Activated CD4-positive, alpha-beta T cell treated with anti-CD3 and anti-CD28 coated beads, Interleukin-2, amount 10 ng/mL, durations not matched to agents 7 days and 5 days (primary cell): ENCODE results near the gene HTR3D. TPM values are rescaled to one million over a fixed set of nuclear protein-coding genes. Genes with fewer than 3 reads are reported as not detected.
"Not testable (repeated sequence)": the region's sequence is repeated elsewhere in the genome, so short reads cannot be mapped to it uniquely, and the experiment has no call there.

Source experiments
- CTCF ChIA-PET: fragments of 350-600 bp; sonication (Branson Sonifier 250); formaldehyde crosslinking; loops from one replicate; lab custom pipeline; 2021; ENCODE audit warnings: antibody characterized with exemption; lab: Charles Lee
- POLR2A ChIA-PET: fragments of 350-600 bp; sonication (Branson Sonifier 250); formaldehyde crosslinking; loops from one replicate; lab custom pipeline; 2021; ENCODE audit warnings: antibody characterized with exemption; lab: Charles Lee
- DNase-seq: peaks from one replicate; pipeline ENCODE4 v3.0.0-alpha.2; 2020
- H3K27ac Mint-ChIP-seq: one replicate; pipeline ENCODE4 v1.8.0; 2021; ENCODE audit warnings: mild to moderate bottlenecking, moderate library complexity, mixed read lengths
- H3K27me3 Mint-ChIP-seq: one replicate; pipeline ENCODE4 v1.8.0; 2021; ENCODE audit warnings: mixed read lengths
- H3K36me3 Mint-ChIP-seq: one replicate; pipeline ENCODE4 v1.8.0; 2021; ENCODE audit warnings: low read depth, mixed read lengths
- H3K4me1 Mint-ChIP-seq: one replicate; pipeline ENCODE4 v1.8.0; 2021; ENCODE audit warnings: mixed read lengths
- H3K4me3 Mint-ChIP-seq: one replicate; pipeline ENCODE4 v1.8.0; 2021; ENCODE audit warnings: mild to moderate bottlenecking, moderate library complexity, mixed read lengths
- H3K9me3 Mint-ChIP-seq: one replicate; pipeline ENCODE4 v1.8.0; 2021; ENCODE audit warnings: mixed read lengths
- total RNA-seq, 2 experiments: library from RNA; stranded (reverse); gene quantifications; one replicate each; pipeline ENCODE4 v1.2.3, GENCODE V29; 2021

Gene HTR3D
- total RNA-seq, 2 experiments from 2014 or later = not detected

- POLR2A ChIA-PET = no interaction called here
- CTCF ChIA-PET = no interaction called here
- H3K27me3 Mint-ChIP-seq = peaks cover 2% of the 10 kb centered on the region
- no peaks in the 10 kb centered on the region for H3K36me3 Mint-ChIP-seq
- no peaks in the 10 kb centered on the region for H3K9me3 Mint-ChIP-seq
- H3K27ac Mint-ChIP-seq = no peak within 1 kb of the TSS
- H3K4me3 Mint-ChIP-seq = no peak within 1 kb of the TSS
- DNase-seq = no peak
- no peaks in the 10 kb centered on the region for H3K4me1 Mint-ChIP-seq
Observed at GRCh38 chr3:184052767-184053166, 21.2 kb downstream of the HTR3D start, which contains the start of gene HTR3C. Gene HTR3C, plus strand, starts transcription at chr3:184053047. Its CDS starts 34 bp downstream, at chr3:184053081.

- DNase-seq = no peak
- H3K36me3 Mint-ChIP-seq = no peaks in the 10 kb centered on the region
- H3K4me1 Mint-ChIP-seq = no peaks in the 10 kb centered on the region
- H3K4me3 Mint-ChIP-seq = no peak overlapping the region
- H3K27ac Mint-ChIP-seq = no peak overlapping the region
- no peaks in the 10 kb centered on the region for H3K9me3 Mint-ChIP-seq
- ChIA-PET POLR2A (no interaction called here), CTCF (no interaction called here)
- H3K27me3 Mint-ChIP-seq = peaks cover 2% of the 10 kb centered on the region
Observed at GRCh38 chr3:184058029-184058428, 26.5 kb downstream of the HTR3D start.

- H3K27ac Mint-ChIP-seq = no peak overlapping the region
- ChIA-PET POLR2A (no interaction called here), CTCF (no interaction called here)
- no peaks in the 10 kb centered on the region for H3K9me3 Mint-ChIP-seq
- H3K4me1 Mint-ChIP-seq = no peaks in the 10 kb centered on the region
- DNase-seq = no peak
- H3K27me3 Mint-ChIP-seq = peaks cover 2% of the 10 kb centered on the region
- no peak overlapping the region for H3K4me3 Mint-ChIP-seq
- H3K36me3 Mint-ChIP-seq = no peaks in the 10 kb centered on the region
Observed at GRCh38 chr3:184059424-184059823, 27.9 kb downstream of the HTR3D start.

GRCh38 chr3:184062637-184063036 lies 31.1 kb downstream of the HTR3D start:
- H3K4me3 Mint-ChIP-seq = no peak overlapping the region
- H3K9me3 Mint-ChIP-seq = no peaks in the 10 kb centered on the region
- H3K27me3 Mint-ChIP-seq = peaks cover 2% of the 10 kb centered on the region
- ChIA-PET CTCF (no interaction called here), POLR2A (no interaction called here)
- DNase-seq = no peak
- no peak overlapping the region for H3K27ac Mint-ChIP-seq
- no peaks in the 10 kb centered on the region for H3K36me3 Mint-ChIP-seq
- no peaks in the 10 kb centered on the region for H3K4me1 Mint-ChIP-seq

- H3K9me3 Mint-ChIP-seq = peaks cover 11% of the 10 kb centered on the region
- H3K4me1 Mint-ChIP-seq = no peaks in the 10 kb centered on the region
- H3K27me3 Mint-ChIP-seq = peaks cover 7% of the 10 kb centered on the region
- ChIA-PET CTCF (no interaction called here), POLR2A (no interaction called here)
- no peaks in the 10 kb centered on the region for H3K36me3 Mint-ChIP-seq
- no peak overlapping the region for H3K27ac Mint-ChIP-seq
- H3K4me3 Mint-ChIP-seq = no peak overlapping the region
- no peak for DNase-seq
Observed at GRCh38 chr3:184066211-184066610, 34.7 kb downstream of the HTR3D start.

- Mint-ChIP-seq H3K4me1 (no peaks in the 10 kb centered on the region), H3K9me3 (peaks cover 11% of the 10 kb centered on the region), H3K4me3 (no peak overlapping the region), H3K27ac (no peak overlapping the region), H3K27me3 (peaks cover 6% of the 10 kb centered on the region), H3K36me3 (no peaks in the 10 kb centered on the region)
- ChIA-PET POLR2A (no interaction called here), CTCF (no interaction called here)
- DNase-seq = no peak
Observed at GRCh38 chr3:184067573-184068055, 36.1 kb downstream of the HTR3D start.

- H3K4me1 Mint-ChIP-seq = no peaks in the 10 kb centered on the region
- POLR2A ChIA-PET = no interaction called here
- H3K27me3 Mint-ChIP-seq = peaks cover 6% of the 10 kb centered on the region
- no peak overlapping the region for H3K27ac Mint-ChIP-seq
- no peak overlapping the region for H3K4me3 Mint-ChIP-seq
- H3K36me3 Mint-ChIP-seq = no peaks in the 10 kb centered on the region
- DNase-seq = no peak
- peaks cover 11% of the 10 kb centered on the region for H3K9me3 Mint-ChIP-seq
- CTCF ChIA-PET = no interaction called here
Observed at GRCh38 chr3:184068344-184068743, 36.8 kb downstream of the HTR3D start.

- peaks cover 15% of the 10 kb centered on the region for H3K27me3 Mint-ChIP-seq
- DNase-seq, CTCF ChIA-PET, H3K4me1 Mint-ChIP-seq, POLR2A ChIA-PET, H3K4me3 Mint-ChIP-seq, H3K27ac Mint-ChIP-seq, H3K36me3 Mint-ChIP-seq: not testable (repeated sequence)
- H3K9me3 Mint-ChIP-seq = peaks cover 11% of the 10 kb centered on the region
Observed at GRCh38 chr3:184071142-184071541, 39.6 kb downstream of the HTR3D start.

- no peaks in the 10 kb centered on the region for H3K4me1 Mint-ChIP-seq
- no peaks in the 10 kb centered on the region for H3K36me3 Mint-ChIP-seq
- no peak overlapping the region for H3K4me3 Mint-ChIP-seq
- POLR2A ChIA-PET = no interaction called here
- peaks cover 15% of the 10 kb centered on the region for H3K27me3 Mint-ChIP-seq
- CTCF ChIA-PET = no interaction called here
- H3K9me3 Mint-ChIP-seq = peaks cover 11% of the 10 kb centered on the region
- no peak for DNase-seq
- no peak overlapping the region for H3K27ac Mint-ChIP-seq
Observed at GRCh38 chr3:184073621-184074020, 42.1 kb downstream of the HTR3D start.

- Mint-ChIP-seq H3K36me3 (no peaks in the 10 kb centered on the region), H3K27me3 (peaks cover 12% of the 10 kb centered on the region), H3K4me1 (no peaks in the 10 kb centered on the region), H3K4me3 (no peak overlapping the region), H3K27ac (no peak overlapping the region), H3K9me3 (peaks cover 3% of the 10 kb centered on the region)
- ChIA-PET POLR2A (no interaction called here), CTCF (no interaction called here)
- no peak for DNase-seq
Observed at GRCh38 chr3:184075901-184076300, 44.4 kb downstream of the HTR3D start.

GRCh38 chr3:184077881-184078280 lies 46.3 kb downstream of the HTR3D start:
- no peak overlapping the region for H3K27ac Mint-ChIP-seq
- no peaks in the 10 kb centered on the region for H3K36me3 Mint-ChIP-seq
- no peaks in the 10 kb centered on the region for H3K9me3 Mint-ChIP-seq
- ChIA-PET POLR2A (no interaction called here), CTCF (no interaction called here)
- no peak overlapping the region for H3K4me3 Mint-ChIP-seq
- DNase-seq = no peak
- H3K4me1 Mint-ChIP-seq = peaks cover 1% of the 10 kb centered on the region
- peaks cover 9% of the 10 kb centered on the region for H3K27me3 Mint-ChIP-seq

- peaks cover 1% of the 10 kb centered on the region for H3K4me1 Mint-ChIP-seq
- H3K27me3 Mint-ChIP-seq = peaks cover 4% of the 10 kb centered on the region
- no peak overlapping the region for H3K27ac Mint-ChIP-seq
- DNase-seq = no peak
- no peaks in the 10 kb centered on the region for H3K36me3 Mint-ChIP-seq
- H3K9me3 Mint-ChIP-seq = no peaks in the 10 kb centered on the region
- H3K4me3 Mint-ChIP-seq = no peak overlapping the region
- CTCF ChIA-PET = interaction anchor here (0.8 kb wide), 1 partner anchor 43 kb away, joined by 3 read pairs; no protein-coding TSS in a partner anchor
- POLR2A ChIA-PET = no interaction called here
Observed at GRCh38 chr3:184078851-184079250, 47.3 kb downstream of the HTR3D start.

- Mint-ChIP-seq H3K27ac (no peak overlapping the region), H3K4me3 (no peak overlapping the region), H3K36me3 (peaks cover 12% of the 10 kb centered on the region), H3K9me3 (peaks cover 12% of the 10 kb centered on the region), H3K27me3 (no peaks in the 10 kb centered on the region), H3K4me1 (peaks cover 13% of the 10 kb centered on the region)
- ChIA-PET POLR2A (no interaction called here), CTCF (interaction anchor here (0.5 kb wide), 1 partner anchor 215 kb away, joined by 4 read pairs; no protein-coding TSS in a partner anchor)
- no peak for DNase-seq
Observed at GRCh38 chr3:184081116-184081830, 49.7 kb downstream of the HTR3D start.

GRCh38 chr3:184082034-184082433 lies 50.5 kb downstream of the HTR3D start:
- Mint-ChIP-seq H3K4me3 (no peak overlapping the region), H3K9me3 (peaks cover 15% of the 10 kb centered on the region), H3K36me3 (peaks cover 12% of the 10 kb centered on the region), H3K4me1 (peaks cover 16% of the 10 kb centered on the region), H3K27me3 (no peaks in the 10 kb centered on the region), H3K27ac (no peak overlapping the region)
- ChIA-PET POLR2A (no interaction called here), CTCF (no interaction called here)
- DNase-seq = no peak
